Lung (tissue), 12 donors: ENCODE data around the gene GRK1. TPM values are rescaled to one million over a fixed set of nuclear protein-coding genes. Genes with fewer than 3 reads are reported as not detected.

Experiments used
- ATAC-seq: fragments of 200-7000 bp; cut with Tn5 transposase; one replicate; pipeline ENCODE4 v1.9.1; 2020; ENCODE audit warnings: moderate number of reproducible peaks; ENCODE audit not compliant: insufficient read depth, low FRiP score
- DNase-seq, 3 donors: peaks; one replicate each; pipeline ENCODE4 v3.0.0-alpha.2; 2013 to 2017
- H3K27ac ChIP-seq, 2 donors: one replicate each; pipeline ENCODE4 v1.5.1; 2013; ENCODE audit warnings: mild to moderate bottlenecking in 2 of 2, moderate library complexity in 2 of 2, control low read depth in 1 of 2, inconsistent platforms in 1 of 2, low read depth in 1 of 2, low read length in 1 of 2
- H3K27me3 ChIP-seq, 3 donors: one replicate each; pipeline ENCODE4 v1.5.1; 2013; ENCODE audit warnings: low read length in 2 of 3; ENCODE audit not compliant: control insufficient read depth in 3 of 3, insufficient read depth in 3 of 3
- H3K36me3 ChIP-seq, 4 donors: one replicate each; pipeline ENCODE4 v1.5.1; 2013; ENCODE audit warnings: low read length in 4 of 4, mild to moderate bottlenecking in 1 of 4, moderate library complexity in 1 of 4; ENCODE audit not compliant: control insufficient read depth in 4 of 4, insufficient read depth in 4 of 4
- H3K4me1 ChIP-seq, 5 donors: one replicate each; pipeline ENCODE4 v1.5.1; 2013; ENCODE audit warnings: low read length in 5 of 5, mild to moderate bottlenecking in 2 of 5, moderate library complexity in 1 of 5; ENCODE audit not compliant: control insufficient read depth in 5 of 5, insufficient read depth in 5 of 5
- H3K4me3 ChIP-seq: one replicate; pipeline ENCODE4 v1.5.1; 2013; ENCODE audit warnings: mild to moderate bottlenecking, control low read depth, moderate library complexity
- H3K9ac ChIP-seq, 2 donors: one replicate each; pipeline ENCODE4 v1.5.1; 2013; ENCODE audit warnings: low read length in 2 of 2, control low read depth in 1 of 2; ENCODE audit not compliant: insufficient read depth in 1 of 2
- H3K9me3 ChIP-seq, 4 donors: one replicate each; pipeline ENCODE4 v1.5.1; 2013; ENCODE audit warnings: low read length in 3 of 4, mild to moderate bottlenecking in 1 of 4, moderate library complexity in 1 of 4; ENCODE audit not compliant: control insufficient read depth in 4 of 4, insufficient read depth in 3 of 4
- CTCF ChIP-seq: IDR thresholded peaks from 2 replicates; pipeline ENCODE4 v1.5.1; 2012; ENCODE audit warnings: mild to moderate bottlenecking; ENCODE audit errors: control extremely low read depth, extremely low read depth
- WGBS, 2 donors: extraction: QIAGEN DNeasy Blood & Tissue Kit; methylation state at CpG; one replicate each; pipeline ENCODE4 v1.1.7; 2013; 5-methylcytosine and 5-hydroxymethylcytosine counted together
- polyA plus RNA-seq, 2 donors: library from polyadenylated mRNA; stranded (reverse); fragments of 200-250 nt; gene quantifications; one replicate each; pipeline ENCODE4 v1.2.1, GENCODE V29; 2013
- total RNA-seq, 2 donors: library from RNA; depleted of rRNA in 1 of 2; stranded (reverse); fragments of >200 nt in 1 of 2; gene quantifications; one replicate each; pipeline ENCODE4 v1.2.1, GENCODE V29; 2014 to 2021
- donor health status: control.
- donor health status: control.
- donor health status: Bipolar disorder and iron deficiency.
- donor health status: healthy.
- donor health status: DM: yes; HTN: yes; CAD: no.

The GRK1 gene
- total and polyA plus RNA-seq, 4 donors, result 0.03 to 3.1 TPM; not detected in 2

DNA sequence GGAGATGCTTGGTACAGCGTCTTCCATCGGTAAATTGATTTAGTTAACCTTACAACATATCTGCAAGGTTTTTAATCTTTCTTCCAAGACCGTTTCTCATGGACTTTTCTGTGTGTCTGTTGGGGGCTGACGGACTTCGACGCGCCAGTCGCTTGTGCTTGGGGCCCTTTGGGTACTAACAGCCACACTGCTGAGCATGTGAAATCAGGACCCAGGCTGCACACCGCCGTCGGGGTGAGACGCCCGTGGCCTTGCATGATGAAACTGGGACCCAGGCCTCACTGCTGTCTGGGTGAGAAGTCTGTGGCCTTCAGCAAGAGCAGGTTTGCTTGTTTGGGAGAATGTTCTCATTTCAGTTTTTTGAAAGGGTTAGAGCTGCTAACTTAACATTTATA lies 18.8 kb upstream of the GRK1 start:
- Histone ChIP-seq H3K9ac (no peak overlapping the region), H3K9me3 (peaks cover 0 to 3% (median 0%) of the 10 kb centered on the region in 4 donors), H3K4me1 (peaks cover 4 to 29% (median 9%) of the 10 kb centered on the region in 5 donors), H3K27me3 (no peaks in the 10 kb centered on the region), H3K27ac (peak overlapping the region in 1 of 2 donors; percentile 81), H3K4me3 (no peak overlapping the region), H3K36me3 (no peaks in the 10 kb centered on the region)
- ATAC-seq (no peak), DNase-seq (peak in 1 of 3 donors; percentile 8)
- TF ChIP-seq CTCF, result no peak
- 76 to 88% methylated on average over 13 of the region's 13 CpGs for WGBS, 2 donors

DNA sequence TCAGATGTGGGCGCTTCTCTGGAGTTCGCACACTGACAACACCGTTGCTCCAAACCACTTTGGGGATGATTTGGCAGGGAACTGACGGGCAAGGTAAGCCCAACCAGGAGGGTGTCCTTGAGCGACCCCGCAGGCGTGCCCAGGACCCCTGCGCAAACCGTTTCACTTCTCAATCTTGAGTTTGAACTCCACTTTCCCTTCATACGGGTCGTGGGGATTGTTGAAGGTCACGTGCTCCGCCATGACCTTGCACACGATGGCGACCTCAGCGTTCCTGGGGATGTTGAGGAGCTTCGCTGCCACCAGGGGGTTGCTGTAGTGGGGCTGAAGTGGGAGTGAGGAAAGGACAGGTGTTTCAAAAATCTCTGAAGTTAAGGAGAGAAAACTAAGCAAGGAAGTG lies 17.8 kb upstream of the GRK1 start:
- ATAC-seq, result no peak
- WGBS, 2 donors, result 84 to 90% methylated on average over 17 of the region's 17 CpGs
- Histone ChIP-seq H3K9ac (no peak overlapping the region), H3K4me3 (no peak overlapping the region), H3K9me3 (no peaks in the 10 kb centered on the region), H3K36me3 (no peaks in the 10 kb centered on the region), H3K27ac (no peak overlapping the region), H3K27me3 (no peaks in the 10 kb centered on the region), H3K4me1 (peaks cover 4 to 29% (median 9%) of the 10 kb centered on the region in 5 donors)
- no peak for TF ChIP-seq CTCF
- no peak for DNase-seq

GRCh38 chr13:113650275-113650674 lies 16.7 kb upstream of the GRK1 start:
- Histone ChIP-seq H3K36me3 (no peaks in the 10 kb centered on the region), H3K4me3 (no peak overlapping the region), H3K27me3 (no peaks in the 10 kb centered on the region), H3K27ac (peak overlapping the region in 1 of 2 donors; percentile 55), H3K9ac (no peak overlapping the region), H3K4me1 (peaks cover 4 to 29% (median 9%) of the 10 kb centered on the region in 5 donors), H3K9me3 (no peaks in the 10 kb centered on the region)
- ATAC-seq (no peak), DNase-seq (peak in 1 of 3 donors; percentile 2)
- TF ChIP-seq CTCF, result no peak
- WGBS, 2 donors, result 77 to 84% methylated on average over 15 of the region's 15 CpGs

- no peak overlapping the region for H3K9ac ChIP-seq
- 87 to 92% methylated on average over 16 of the region's 16 CpGs for WGBS, 2 donors
- H3K4me3 ChIP-seq, result no peak overlapping the region
- no peak overlapping the region for H3K27ac ChIP-seq
- peaks cover 4 to 29% (median 9%) of the 10 kb centered on the region in 5 donors for H3K4me1 ChIP-seq
- DNase-seq, result peak in 1 of 3 donors; percentile 8
- no peaks in the 10 kb centered on the region for H3K36me3 ChIP-seq
- no peak for TF ChIP-seq CTCF
- no peaks in the 10 kb centered on the region for H3K9me3 ChIP-seq
- H3K27me3 ChIP-seq, result no peaks in the 10 kb centered on the region
- no peak for ATAC-seq
These were observed 16.3 kb upstream of the GRK1 start for GRCh38 chr13:113650731-113651148.
